WTC11 (cell line): ENCODE results near the gene KCNJ6. TPM values are rescaled to one million over a fixed set of nuclear protein-coding genes. Genes with fewer than 3 reads are reported as not detected.

Experiments
- ATAC-seq: fragments of 200-7000 bp; cut with Tn5 transposase; 2 replicates; pipeline ENCODE4 v1.10.0; 2021; ENCODE audit warnings: mild to moderate bottlenecking, moderate library complexity
- CTCF ChIA-PET: fragments of 300-600 bp; sonication (Branson Sonifier 250); formaldehyde crosslinking; loops from one replicate; lab custom pipeline; 2021; ENCODE audit warnings: antibody characterized with exemption; lab: Charles Lee
- POLR2A ChIA-PET: fragments of 350-600 bp; sonication (Branson Sonifier 250); formaldehyde crosslinking; loops from one replicate; lab custom pipeline; 2021; ENCODE audit warnings: antibody characterized with exemption; lab: Charles Lee
- DNase-seq: peaks from one replicate; pipeline ENCODE4 v3.0.0; 2021; ENCODE audit warnings: low spot score
- H3K27ac Mint-ChIP-seq: 2 replicates; pipeline ENCODE4 v1.8.0; 2021; ENCODE audit warnings: mixed read lengths
- H3K27me3 Mint-ChIP-seq: 2 replicates; pipeline ENCODE4 v1.8.0; 2021; ENCODE audit warnings: low read depth, mild to moderate bottlenecking, moderate library complexity, mixed read lengths
- H3K36me3 Mint-ChIP-seq: 2 replicates; pipeline ENCODE4 v1.8.0; 2021; ENCODE audit warnings: mixed read lengths
- H3K4me1 Mint-ChIP-seq: 2 replicates; pipeline ENCODE4 v1.8.0; 2022; ENCODE audit warnings: mixed read lengths
- H3K4me3 Mint-ChIP-seq: 2 replicates; pipeline ENCODE4 v1.8.0; 2021; ENCODE audit warnings: mild to moderate bottlenecking, moderate library complexity, mixed read lengths
- H3K9me3 Mint-ChIP-seq: 2 replicates; pipeline ENCODE4 v1.8.0; 2021; ENCODE audit warnings: mixed read lengths
- ATF1 ChIP-seq: sonication (generic); formaldehyde crosslinking; IDR thresholded peaks from 2 replicates; pipeline ENCODE4 v1.8.1; 2023; ENCODE audit warnings: mild to moderate bottlenecking, moderate library complexity, missing genetic modification reagents
- E2F5 ChIP-seq: sonication (generic); formaldehyde crosslinking; IDR thresholded peaks from 2 replicates; pipeline ENCODE4 v1.8.1; 2022; ENCODE audit warnings: mild to moderate bottlenecking, moderate library complexity, missing genetic modification reagents
- ELF4 ChIP-seq: sonication (generic); formaldehyde crosslinking; IDR thresholded peaks from 2 replicates; pipeline ENCODE4 v1.8.1; 2022; ENCODE audit warnings: low read depth, mild to moderate bottlenecking, moderate library complexity, missing genetic modification reagents
- ETV6 ChIP-seq: sonication (generic); formaldehyde crosslinking; IDR thresholded peaks from 2 replicates; pipeline ENCODE4 v1.8.1; 2022; ENCODE audit warnings: mild to moderate bottlenecking, missing genetic modification reagents
- FOXJ3 ChIP-seq: sonication (generic); formaldehyde crosslinking; IDR thresholded peaks from 2 replicates; pipeline ENCODE4 v1.9.0; 2021; ENCODE audit warnings: missing genetic modification reagents, mild to moderate bottlenecking, borderline replicate concordance
- FOXP1 ChIP-seq: sonication (generic); formaldehyde crosslinking; IDR thresholded peaks from 2 replicates; pipeline ENCODE4 v1.8.0; 2022; ENCODE audit warnings: missing genetic modification reagents, mild to moderate bottlenecking, moderate library complexity, borderline replicate concordance
- HMGA2 ChIP-seq: fragments of 250-450 bp; sonication (Bioruptor Pico); IDR thresholded peaks from 2 replicates; pipeline ENCODE4 v1.4.0; 2021; ENCODE audit warnings: mild to moderate bottlenecking, moderate library complexity
- MAX ChIP-seq: sonication (generic); formaldehyde crosslinking; IDR thresholded peaks from 2 replicates; pipeline ENCODE4 v1.8.0; 2022; ENCODE audit warnings: mild to moderate bottlenecking, missing genetic modification reagents
- NFATC4 ChIP-seq: fragments of 250-450 bp; sonication (Bioruptor Pico); IDR thresholded peaks from 2 replicates; pipeline ENCODE4 v1.9.0; 2021; ENCODE audit warnings: mild to moderate bottlenecking
- NR1H2 ChIP-seq: sonication (generic); formaldehyde crosslinking; IDR thresholded peaks from 2 replicates; pipeline ENCODE4 v1.9.0; 2021; ENCODE audit warnings: mild to moderate bottlenecking, moderate library complexity, missing genetic modification reagents
- NR3C1 ChIP-seq: sonication (generic); formaldehyde crosslinking; conservative IDR thresholded peaks from 2 replicates; pipeline ENCODE4 v1.8.1; 2023; ENCODE audit warnings: low read depth, mild to moderate bottlenecking, missing genetic modification reagents
- RELA ChIP-seq: sonication (generic); formaldehyde crosslinking; IDR thresholded peaks from 2 replicates; pipeline ENCODE4 v1.8.1; 2022; ENCODE audit warnings: missing genetic modification reagents, mild to moderate bottlenecking, borderline replicate concordance
- RORB ChIP-seq: fragments of 250-450 bp; sonication (Bioruptor Pico); IDR thresholded peaks from 2 replicates; pipeline ENCODE4 v1.9.0; 2021; ENCODE audit warnings: mild to moderate bottlenecking
- SOX15 ChIP-seq: fragments of 250-450 bp; sonication (Bioruptor Pico); IDR thresholded peaks from 2 replicates; pipeline ENCODE4 v1.9.0; 2021; ENCODE audit warnings: mild to moderate bottlenecking
- ZNF121 ChIP-seq: sonication (generic); formaldehyde crosslinking; IDR thresholded peaks from 2 replicates; pipeline ENCODE4 v1.8.0; 2023; ENCODE audit warnings: missing genetic modification reagents
- ZNF263 ChIP-seq: sonication (generic); formaldehyde crosslinking; IDR thresholded peaks from 2 replicates; pipeline ENCODE4 v1.8.1; 2022; ENCODE audit warnings: low read depth, mild to moderate bottlenecking, moderate library complexity, missing genetic modification reagents
- ZNF396 ChIP-seq: fragments of 250-450 bp; sonication (Bioruptor Pico); IDR thresholded peaks from 2 replicates; pipeline ENCODE4 v1.8.0; 2021; ENCODE audit warnings: mild to moderate bottlenecking, moderate library complexity, borderline replicate concordance
- ZNF532 ChIP-seq: fragments of 250-450 bp; sonication (Bioruptor Pico); IDR thresholded peaks from 2 replicates; pipeline ENCODE4 v1.9.0; 2021; ENCODE audit warnings: mild to moderate bottlenecking, borderline replicate concordance
- ZNF671 ChIP-seq: fragments of 250-450 bp; sonication (Bioruptor Pico); IDR thresholded peaks from 2 replicates; pipeline ENCODE4 v1.8.0; 2021; ENCODE audit warnings: mild to moderate bottlenecking
- total RNA-seq: library from RNA; stranded (reverse); gene quantifications from 3 replicates; pipeline ENCODE4 v1.2.3, GENCODE V29; 2021
- TF ChIP-seq, protein P1 (sequence below): sonication (generic); formaldehyde crosslinking; IDR thresholded peaks from 2 replicates; pipeline ENCODE4 v1.8.1; 2022; ENCODE audit warnings: low read depth, missing genetic modification reagents, borderline replicate concordance
- TF ChIP-seq, protein P2 (sequence below): sonication (generic); formaldehyde crosslinking; IDR thresholded peaks from 2 replicates; pipeline ENCODE4 v1.8.1; 2023; ENCODE audit warnings: mild to moderate bottlenecking, moderate library complexity, missing genetic modification reagents
- TF ChIP-seq, protein P3 (sequence below): fragments of 200-600 bp; IDR thresholded peaks from 2 replicates; pipeline ENCODE4 v1.8.0; 2022; ENCODE audit warnings: antibody characterized with exemption

KCNJ6 gene
- total RNA-seq, 1 experiment from 2014 or later: 0.35 TPM

DNA sequence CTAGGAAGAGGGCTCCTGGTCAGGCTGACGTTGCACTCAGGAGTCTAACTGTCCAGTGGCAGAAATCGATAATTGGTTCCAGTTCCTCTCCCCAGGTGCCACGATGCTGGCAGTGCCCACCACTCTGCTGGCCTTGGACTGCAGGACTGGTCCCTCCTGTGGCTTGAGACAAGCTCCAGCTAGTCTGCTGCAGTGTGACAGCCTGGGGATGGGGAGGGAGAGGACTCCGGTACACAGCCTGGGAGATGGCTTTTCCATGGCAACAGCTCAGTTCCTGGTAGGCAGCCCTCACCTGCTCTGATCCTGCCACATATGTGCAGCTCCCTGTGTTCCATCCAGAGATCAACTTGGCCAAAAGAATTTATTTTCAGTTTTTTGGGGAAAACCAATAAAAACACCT, 239.3 kb downstream of the KCNJ6 start:
- Mint-ChIP-seq H3K36me3 (peaks cover 12% of the 10 kb centered on the region), H3K27ac (no peak overlapping the region), H3K9me3 (peaks cover 35% of the 10 kb centered on the region), H3K27me3 (peaks cover 27% of the 10 kb centered on the region), H3K4me3 (no peak overlapping the region), H3K4me1 (peaks cover 30% of the 10 kb centered on the region)
- DNase-seq (no peak), ATAC-seq (no peak)
- CTCF ChIA-PET: interaction anchor here (3.6 kb wide), 1 partner anchor 24 kb away, joined by 29 read pairs; no protein-coding TSS in a partner anchor
- TF ChIP-seq, protein P1, sequence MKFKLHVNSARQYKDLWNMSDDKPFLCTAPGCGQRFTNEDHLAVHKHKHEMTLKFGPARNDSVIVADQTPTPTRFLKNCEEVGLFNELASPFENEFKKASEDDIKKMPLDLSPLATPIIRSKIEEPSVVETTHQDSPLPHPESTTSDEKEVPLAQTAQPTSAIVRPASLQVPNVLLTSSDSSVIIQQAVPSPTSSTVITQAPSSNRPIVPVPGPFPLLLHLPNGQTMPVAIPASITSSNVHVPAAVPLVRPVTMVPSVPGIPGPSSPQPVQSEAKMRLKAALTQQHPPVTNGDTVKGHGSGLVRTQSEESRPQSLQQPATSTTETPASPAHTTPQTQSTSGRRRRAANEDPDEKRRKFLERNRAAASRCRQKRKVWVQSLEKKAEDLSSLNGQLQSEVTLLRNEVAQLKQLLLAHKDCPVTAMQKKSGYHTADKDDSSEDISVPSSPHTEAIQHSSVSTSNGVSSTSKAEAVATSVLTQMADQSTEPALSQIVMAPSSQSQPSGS: no peak
- no peak for TF ChIP-seq ATF1
- no peak for TF ChIP-seq ZNF532
- TF ChIP-seq ZNF396 (CRISPR knock-in tag): no peak
- no peak for TF ChIP-seq NR3C1 (CRISPR knock-in tag)
- no peak for TF ChIP-seq ELF4 (CRISPR knock-in tag)
- TF ChIP-seq ZNF121 (CRISPR knock-in tag): no peak
- POLR2A ChIA-PET: no interaction called here

DNA sequence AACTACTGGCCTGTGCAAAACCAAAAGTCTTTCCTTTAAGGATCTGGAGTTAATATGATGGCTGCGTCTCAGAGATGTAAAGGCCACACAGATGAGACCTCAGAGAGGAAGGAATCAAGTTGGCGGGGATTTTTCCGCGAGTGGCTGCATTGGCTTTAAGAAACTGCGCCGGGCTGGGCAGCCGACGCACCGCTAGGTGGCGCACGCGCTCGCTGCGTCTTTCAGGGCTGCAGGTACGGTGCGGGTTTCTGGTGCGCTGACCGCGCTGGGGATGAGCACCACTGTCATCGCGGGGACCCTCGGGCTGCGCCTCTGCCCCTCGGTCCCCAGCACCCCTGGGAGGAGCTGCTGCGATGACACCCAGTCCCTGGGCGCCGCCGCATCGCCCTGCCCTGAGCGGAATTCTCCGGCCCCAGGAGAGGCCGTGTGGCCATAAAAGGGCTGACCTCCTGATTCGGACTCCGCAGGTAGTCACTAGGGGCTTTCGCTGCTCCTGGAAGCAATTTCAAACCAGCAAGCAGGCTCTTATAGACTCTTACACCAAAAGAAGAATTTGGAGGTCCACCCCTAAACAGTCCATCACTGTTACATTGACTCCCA, 241.0 kb downstream of the KCNJ6 start:
- Mint-ChIP-seq H3K36me3 (peaks cover 9% of the 10 kb centered on the region), H3K4me3 (peak overlapping the region; percentile 10; the same call in 1 of the 2 replicates), H3K27ac (no peak overlapping the region), H3K4me1 (peaks cover 32% of the 10 kb centered on the region), H3K27me3 (peaks cover 29% of the 10 kb centered on the region), H3K9me3 (peaks cover 22% of the 10 kb centered on the region)
- ATAC-seq (peak; percentile 87), DNase-seq (peak; percentile 85)
- TF ChIP-seq RELA (CRISPR knock-in tag): no peak
- TF ChIP-seq MAX (CRISPR knock-in tag): peak; percentile 41; the same call in 1 of the 2 replicates
- TF ChIP-seq, protein P2, sequence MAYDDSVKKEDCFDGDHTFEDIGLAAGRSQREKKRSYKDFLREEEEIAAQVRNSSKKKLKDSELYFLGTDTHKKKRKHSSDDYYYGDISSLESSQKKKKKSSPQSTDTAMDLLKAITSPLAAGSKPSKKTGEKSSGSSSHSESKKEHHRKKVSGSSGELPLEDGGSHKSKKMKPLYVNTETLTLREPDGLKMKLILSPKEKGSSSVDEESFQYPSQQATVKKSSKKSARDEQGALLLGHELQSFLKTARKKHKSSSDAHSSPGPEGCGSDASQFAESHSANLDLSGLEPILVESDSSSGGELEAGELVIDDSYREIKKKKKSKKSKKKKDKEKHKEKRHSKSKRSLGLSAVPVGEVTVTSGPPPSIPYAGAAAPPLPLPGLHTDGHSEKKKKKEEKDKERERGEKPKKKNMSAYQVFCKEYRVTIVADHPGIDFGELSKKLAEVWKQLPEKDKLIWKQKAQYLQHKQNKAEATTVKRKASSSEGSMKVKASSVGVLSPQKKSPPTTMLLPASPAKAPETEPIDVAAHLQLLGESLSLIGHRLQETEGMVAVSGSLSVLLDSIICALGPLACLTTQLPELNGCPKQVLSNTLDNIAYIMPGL (CRISPR knock-in tag): peak; percentile 83; the same call in 1 of the 2 replicates
- TF ChIP-seq FOXP1 (CRISPR knock-in tag): peak; percentile 15; the same call in 1 of the 2 replicates
- no peak for TF ChIP-seq ETV6
- TF ChIP-seq FOXJ3 (CRISPR knock-in tag): no peak
- TF ChIP-seq RORB (CRISPR knock-in tag): no peak
- TF ChIP-seq HMGA2 (CRISPR knock-in tag): no peak
- no peak for TF ChIP-seq ZNF671 (CRISPR knock-in tag)
- TF ChIP-seq ZNF263 (CRISPR knock-in tag): no peak
- TF ChIP-seq, protein P3, sequence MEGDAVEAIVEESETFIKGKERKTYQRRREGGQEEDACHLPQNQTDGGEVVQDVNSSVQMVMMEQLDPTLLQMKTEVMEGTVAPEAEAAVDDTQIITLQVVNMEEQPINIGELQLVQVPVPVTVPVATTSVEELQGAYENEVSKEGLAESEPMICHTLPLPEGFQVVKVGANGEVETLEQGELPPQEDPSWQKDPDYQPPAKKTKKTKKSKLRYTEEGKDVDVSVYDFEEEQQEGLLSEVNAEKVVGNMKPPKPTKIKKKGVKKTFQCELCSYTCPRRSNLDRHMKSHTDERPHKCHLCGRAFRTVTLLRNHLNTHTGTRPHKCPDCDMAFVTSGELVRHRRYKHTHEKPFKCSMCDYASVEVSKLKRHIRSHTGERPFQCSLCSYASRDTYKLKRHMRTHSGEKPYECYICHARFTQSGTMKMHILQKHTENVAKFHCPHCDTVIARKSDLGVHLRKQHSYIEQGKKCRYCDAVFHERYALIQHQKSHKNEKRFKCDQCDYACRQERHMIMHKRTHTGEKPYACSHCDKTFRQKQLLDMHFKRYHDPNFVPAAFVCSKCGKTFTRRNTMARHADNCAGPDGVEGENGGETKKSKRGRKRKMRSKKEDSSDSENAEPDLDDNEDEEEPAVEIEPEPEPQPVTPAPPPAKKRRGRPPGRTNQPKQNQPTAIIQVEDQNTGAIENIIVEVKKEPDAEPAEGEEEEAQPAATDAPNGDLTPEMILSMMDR: peak; percentile 97
- no peak for TF ChIP-seq NR1H2 (CRISPR knock-in tag)
- no peak for TF ChIP-seq NFATC4 (CRISPR knock-in tag)
- TF ChIP-seq SOX15: no peak
- TF ChIP-seq E2F5 (CRISPR knock-in tag): 0 out of 2 replicates have a peak, but pooled peaks have one; percentile 30
- POLR2A ChIA-PET: no interaction called here
- CTCF ChIA-PET: interaction anchor here (0.7 to 3.6 kb wide), 30 partner anchors 8 to 677 kb away, joined by 3 to 29 read pairs (median 4); no protein-coding TSS in a partner anchor
